GM21825 (cell line): ENCODE measurements around the gene WNT3.
"Not testable (repeated sequence)": the region's sequence is repeated elsewhere in the genome, so short reads cannot be mapped to it uniquely, and the experiment has no call there.

Experiments
- ATAC-seq: cut with Tn5 transposase; IDR thresholded peaks from one replicate; pipeline ENCODE4 v1.9.1; 2021; ENCODE audit warnings: mild to moderate bottlenecking, moderate library complexity; ENCODE audit not compliant: unreplicated experiment

The WNT3 gene

GRCh38 chr17:46818316-46818928 lies at the start of gene WNT3:
WNT3 (minus strand) TSS chr17:46818692; CDS start chr17:46818597, 95 bp downstream.
- no peak for ATAC-seq

- ATAC-seq, result no peak
These were observed 48.3 kb upstream of the WNT3 start for GRCh38 chr17:46866747-46867146.

GRCh38 chr17:46866325-46866724 lies 47.8 kb upstream of the WNT3 start:
- no peak for ATAC-seq

GRCh38 chr17:46865100-46865499 lies 46.6 kb upstream of the WNT3 start:
- no peak for ATAC-seq

GRCh38 chr17:46863383-46864121 lies 45.1 kb upstream of the WNT3 start:
- ATAC-seq, result no peak

GRCh38 chr17:46862949-46863348 lies 44.5 kb upstream of the WNT3 start:
- ATAC-seq, result no peak

- ATAC-seq, result no peak
These were observed 41.5 kb upstream of the WNT3 start for GRCh38 chr17:46859996-46860395.

- ATAC-seq, result no peak
These were observed 39.1 kb upstream of the WNT3 start for GRCh38 chr17:46857600-46857999.

GRCh38 chr17:46854948-46855347 lies 36.5 kb upstream of the WNT3 start:
- ATAC-seq, result no peak

- no peak for ATAC-seq
These were observed 36.0 kb upstream of the WNT3 start for GRCh38 chr17:46854515-46854914.

- no peak for ATAC-seq
These were observed 35.5 kb upstream of the WNT3 start for GRCh38 chr17:46853896-46854444.

- no peak for ATAC-seq
These were observed 32.7 kb upstream of the WNT3 start, which contains the start of gene WNT9B for GRCh38 chr17:46851029-46851741. WNT9B (plus strand) TSS chr17:46851583; CDS start chr17:46851639, 56 bp downstream.

GRCh38 chr17:46850688-46851028 lies 32.2 kb upstream of the WNT3 start:
- no peak for ATAC-seq

GRCh38 chr17:46848534-46848933 lies 30.0 kb upstream of the WNT3 start:
- ATAC-seq, result no peak

- ATAC-seq, result no peak
These were observed 29.0 kb upstream of the WNT3 start for GRCh38 chr17:46847204-46848191.

GRCh38 chr17:46842835-46843234 lies 24.3 kb upstream of the WNT3 start:
- no peak for ATAC-seq

GRCh38 chr17:46841561-46842379 lies 23.3 kb upstream of the WNT3 start:
- ATAC-seq, result no peak

- ATAC-seq, result not testable (repeated sequence)
These were observed 22.1 kb upstream of the WNT3 start for GRCh38 chr17:46840596-46840995.

- ATAC-seq, result no peak
These were observed 20.7 kb upstream of the WNT3 start for GRCh38 chr17:46839211-46839610.

GRCh38 chr17:46837521-46837920 lies 19.0 kb upstream of the WNT3 start:
- ATAC-seq, result no peak
